ENCODE measurements around the gene CCDC183.

The CCDC183 gene

GRCh38 chr9:136847826-136848392, 51.8 kb downstream of the CCDC183 start:
- peak; percentile 35 to 38 for DNase-seq (ENCODE audit: low read depth in 2 of 2, low spot score in 1 of 2)

- no peak for DNase-seq (ENCODE audit: low read depth in 2 of 2, low spot score in 1 of 2)
Observed at GRCh38 chr9:136848393-136849037, 52.4 kb downstream of the CCDC183 start.

GRCh38 chr9:136849038-136849959, 53.2 kb downstream of the CCDC183 start, which contains the start of gene PHPT1:
Gene PHPT1, plus strand, starts transcription at chr9:136849409. Its CDS starts 22 bp downstream, at chr9:136849431.
- peak; percentile 87 to 91 for DNase-seq (ENCODE audit: low read depth in 2 of 2, low spot score in 1 of 2)

- no peak for DNase-seq (ENCODE audit: low read depth in 2 of 2, low spot score in 1 of 2)
Observed at GRCh38 chr9:136849960-136850865, 54.1 kb downstream of the CCDC183 start.

GRCh38 chr9:136850866-136851775, 55.0 kb downstream of the CCDC183 start:
- DNase-seq (ENCODE audit: low read depth in 2 of 2, low spot score in 1 of 2): no peak

- DNase-seq (ENCODE audit: low read depth in 2 of 2, low spot score in 1 of 2): no peak
Observed at GRCh38 chr9:136851941-136852663, 56.0 kb downstream of the CCDC183 start, which contains the start of gene MAMDC4. Gene MAMDC4, plus strand, starts transcription at chr9:136852346. Its CDS starts 71 bp downstream, at chr9:136852417.

- no peak for DNase-seq (ENCODE audit: low read depth in 2 of 2, low spot score in 1 of 2)
Observed at GRCh38 chr9:136852664-136853595, 56.8 kb downstream of the CCDC183 start.

- no peak for DNase-seq (ENCODE audit: low read depth in 2 of 2, low spot score in 1 of 2)
Observed at GRCh38 chr9:136853596-136854112, 57.5 kb downstream of the CCDC183 start.

GRCh38 chr9:136854113-136854841, 58.1 kb downstream of the CCDC183 start:
- no peak for DNase-seq (ENCODE audit: low read depth in 2 of 2, low spot score in 1 of 2)

GRCh38 chr9:136854842-136855460, 58.8 kb downstream of the CCDC183 start:
- DNase-seq (ENCODE audit: low read depth in 2 of 2, low spot score in 1 of 2): no peak

- no peak for DNase-seq (ENCODE audit: low read depth in 2 of 2, low spot score in 1 of 2)
Observed at GRCh38 chr9:136855461-136856078, 59.4 kb downstream of the CCDC183 start.

- DNase-seq (ENCODE audit: low read depth in 2 of 2, low spot score in 1 of 2): no peak
Observed at GRCh38 chr9:136856079-136856476, 59.9 kb downstream of the CCDC183 start.

- DNase-seq (ENCODE audit: low read depth in 2 of 2, low spot score in 1 of 2): no peak
Observed at GRCh38 chr9:136856541-136857141, 60.5 kb downstream of the CCDC183 start.

GRCh38 chr9:136857166-136857565, 61.0 kb downstream of the CCDC183 start:
- DNase-seq (ENCODE audit: low read depth in 2 of 2, low spot score in 1 of 2): no peak

Data from stimulated activated CD8-positive, alpha-beta memory T cell treated with anti-CD3 and anti-CD28 coated beads, Interleukin-4, amount 100 ng/mL, for 1 hour (primary cell).